Measurements from ENCODE around the gene IRF2BP1.

The IRF2BP1 gene

DNA sequence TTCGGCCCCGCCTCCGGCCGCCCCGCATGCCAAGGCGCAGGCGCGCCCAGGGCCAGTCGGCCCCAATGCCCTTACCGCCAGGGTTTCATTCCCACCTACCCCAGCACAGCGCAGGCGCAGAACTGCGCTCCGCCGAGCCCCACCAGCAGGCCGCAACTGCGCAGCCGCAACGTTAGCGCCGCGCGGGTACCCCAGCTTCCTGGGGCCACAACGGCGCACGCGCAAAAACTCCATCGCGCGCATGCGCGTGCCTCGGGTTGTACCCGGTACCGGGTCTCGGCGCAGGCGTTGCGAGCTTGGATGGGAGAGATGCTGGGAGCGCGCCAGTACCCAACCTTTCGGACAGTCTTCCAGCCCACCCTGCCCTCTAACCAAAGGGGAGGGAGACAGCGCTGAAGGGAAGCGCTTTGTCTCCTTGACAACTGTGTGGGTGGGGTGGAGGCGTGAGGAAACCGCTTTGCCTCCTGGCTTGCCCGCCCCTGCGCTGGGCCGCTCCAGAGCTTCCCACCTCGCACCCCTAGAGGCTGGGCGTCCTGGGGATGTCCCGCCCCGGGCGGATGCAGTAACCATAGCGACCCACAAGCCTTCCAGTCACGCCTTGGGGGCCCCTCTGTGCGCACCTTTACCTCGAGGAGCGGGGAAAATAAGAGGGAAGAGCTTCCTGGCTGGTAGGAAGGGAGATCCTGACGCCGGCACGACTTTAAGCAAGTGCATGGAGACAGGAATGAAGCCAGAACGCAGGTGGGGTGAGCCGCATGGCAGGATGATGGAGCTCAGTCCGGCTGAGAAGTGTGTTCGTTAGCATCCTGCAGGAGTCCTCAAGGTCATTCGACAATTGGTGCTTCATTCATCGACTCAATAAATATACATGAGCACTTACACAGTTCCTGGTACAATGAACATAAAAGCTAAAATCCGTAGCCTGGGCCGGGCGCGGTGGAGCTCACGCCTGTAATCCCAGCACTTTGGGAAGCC lies 17.0 kb upstream of the IRF2BP1 start (continued):
- TF ChIP-seq, protein P1, sequence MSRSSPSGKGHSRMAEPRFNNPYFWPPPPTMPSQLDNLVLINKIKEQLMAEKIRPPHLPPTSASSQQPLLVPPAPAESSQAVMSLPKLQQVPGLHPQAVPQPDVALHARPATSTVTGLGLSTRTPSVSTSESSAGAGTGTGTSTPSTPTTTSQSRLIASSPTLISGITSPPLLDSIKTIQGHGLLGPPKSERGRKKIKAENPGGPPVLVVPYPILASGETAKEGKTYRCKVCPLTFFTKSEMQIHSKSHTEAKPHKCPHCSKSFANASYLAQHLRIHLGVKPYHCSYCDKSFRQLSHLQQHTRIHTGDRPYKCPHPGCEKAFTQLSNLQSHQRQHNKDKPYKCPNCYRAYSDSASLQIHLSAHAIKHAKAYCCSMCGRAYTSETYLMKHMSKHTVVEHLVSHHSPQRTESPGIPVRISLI (tag by site-specific recombination; IDR thresholded peaks at IDR 0.05), result no peak
- TF ChIP-seq ZNF121 (tag by site-specific recombination; IDR thresholded peaks at IDR 0.05) (no peak), ZBTB21 (tag by site-specific recombination; IDR thresholded peaks at IDR 0.05) (no peak), ZNF776 (tag by site-specific recombination; IDR thresholded peaks at IDR 0.05; ENCODE audit: borderline replicate concordance) (no peak), ZNF610 (tag by site-specific recombination; IDR thresholded peaks at IDR 0.05; ENCODE audit: borderline replicate concordance) (0 out of 2 replicates have a peak, but pooled peaks have one; percentile 14), KLF7 (tag by site-specific recombination; IDR thresholded peaks at IDR 0.05; ENCODE audit: borderline replicate concordance) (no peak), MEIS1 (CRISPR knock-in tag; IDR thresholded peaks at IDR 0.05; ENCODE audit: borderline replicate concordance) (no peak), ZNF501 (tag by site-specific recombination; IDR thresholded peaks at IDR 0.05) (peak; percentile 84), ZNF341 (tag by site-specific recombination; IDR thresholded peaks at IDR 0.05; ENCODE audit: low read depth) (peak; percentile 90), ZNF837 (tag by site-specific recombination; IDR thresholded peaks at IDR 0.05) (no peak), WT1 (tag by site-specific recombination; IDR thresholded peaks at IDR 0.05) (no peak), HOXD13 (CRISPR knock-in tag; IDR thresholded peaks at IDR 0.05; ENCODE audit: borderline replicate concordance) (no peak), ZNF184 (tag by site-specific recombination; IDR thresholded peaks at IDR 0.05) (no peak), ZNF555 (tag by site-specific recombination; conservative IDR thresholded peaks at IDR 0.05) (no peak), ZNF211 (tag by site-specific recombination; IDR thresholded peaks at IDR 0.05; ENCODE audit: low read depth) (no peak), ZNF660 (tag by site-specific recombination; IDR thresholded peaks at IDR 0.05) (peak; percentile 69), ZNF701 (tag by site-specific recombination; IDR thresholded peaks at IDR 0.05) (no peak), KLF9 (tag by site-specific recombination; IDR thresholded peaks at IDR 0.05; ENCODE audit: low read depth) (peak; percentile 25; the same call in 1 of the 2 replicates), ZNF112 (tag by site-specific recombination; IDR thresholded peaks at IDR 0.05) (no peak), KLF1 (tag by site-specific recombination; IDR thresholded peaks at IDR 0.05) (peak; percentile 74), ZNF335 (tag by site-specific recombination; conservative IDR thresholded peaks at IDR 0.05) (no peak), ZNF561 (tag by site-specific recombination; IDR thresholded peaks at IDR 0.05; ENCODE audit: borderline replicate concordance) (peak; percentile 22; the same call in 1 of the 2 replicates), ZNF133 (tag by site-specific recombination; IDR thresholded peaks at IDR 0.05) (no peak), ZNF155 (tag by site-specific recombination; IDR thresholded peaks at IDR 0.05) (no peak)
- TF ChIP-seq, protein P2, sequence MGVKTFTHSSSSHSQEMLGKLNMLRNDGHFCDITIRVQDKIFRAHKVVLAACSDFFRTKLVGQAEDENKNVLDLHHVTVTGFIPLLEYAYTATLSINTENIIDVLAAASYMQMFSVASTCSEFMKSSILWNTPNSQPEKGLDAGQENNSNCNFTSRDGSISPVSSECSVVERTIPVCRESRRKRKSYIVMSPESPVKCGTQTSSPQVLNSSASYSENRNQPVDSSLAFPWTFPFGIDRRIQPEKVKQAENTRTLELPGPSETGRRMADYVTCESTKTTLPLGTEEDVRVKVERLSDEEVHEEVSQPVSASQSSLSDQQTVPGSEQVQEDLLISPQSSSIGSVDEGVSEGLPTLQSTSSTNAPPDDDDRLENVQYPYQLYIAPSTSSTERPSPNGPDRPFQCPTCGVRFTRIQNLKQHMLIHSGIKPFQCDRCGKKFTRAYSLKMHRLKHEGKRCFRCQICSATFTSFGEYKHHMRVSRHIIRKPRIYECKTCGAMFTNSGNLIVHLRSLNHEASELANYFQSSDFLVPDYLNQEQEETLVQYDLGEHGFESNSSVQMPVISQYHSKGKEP (tag by site-specific recombination; IDR thresholded peaks at IDR 0.05), result no peak
- TF ChIP-seq, protein P3, sequence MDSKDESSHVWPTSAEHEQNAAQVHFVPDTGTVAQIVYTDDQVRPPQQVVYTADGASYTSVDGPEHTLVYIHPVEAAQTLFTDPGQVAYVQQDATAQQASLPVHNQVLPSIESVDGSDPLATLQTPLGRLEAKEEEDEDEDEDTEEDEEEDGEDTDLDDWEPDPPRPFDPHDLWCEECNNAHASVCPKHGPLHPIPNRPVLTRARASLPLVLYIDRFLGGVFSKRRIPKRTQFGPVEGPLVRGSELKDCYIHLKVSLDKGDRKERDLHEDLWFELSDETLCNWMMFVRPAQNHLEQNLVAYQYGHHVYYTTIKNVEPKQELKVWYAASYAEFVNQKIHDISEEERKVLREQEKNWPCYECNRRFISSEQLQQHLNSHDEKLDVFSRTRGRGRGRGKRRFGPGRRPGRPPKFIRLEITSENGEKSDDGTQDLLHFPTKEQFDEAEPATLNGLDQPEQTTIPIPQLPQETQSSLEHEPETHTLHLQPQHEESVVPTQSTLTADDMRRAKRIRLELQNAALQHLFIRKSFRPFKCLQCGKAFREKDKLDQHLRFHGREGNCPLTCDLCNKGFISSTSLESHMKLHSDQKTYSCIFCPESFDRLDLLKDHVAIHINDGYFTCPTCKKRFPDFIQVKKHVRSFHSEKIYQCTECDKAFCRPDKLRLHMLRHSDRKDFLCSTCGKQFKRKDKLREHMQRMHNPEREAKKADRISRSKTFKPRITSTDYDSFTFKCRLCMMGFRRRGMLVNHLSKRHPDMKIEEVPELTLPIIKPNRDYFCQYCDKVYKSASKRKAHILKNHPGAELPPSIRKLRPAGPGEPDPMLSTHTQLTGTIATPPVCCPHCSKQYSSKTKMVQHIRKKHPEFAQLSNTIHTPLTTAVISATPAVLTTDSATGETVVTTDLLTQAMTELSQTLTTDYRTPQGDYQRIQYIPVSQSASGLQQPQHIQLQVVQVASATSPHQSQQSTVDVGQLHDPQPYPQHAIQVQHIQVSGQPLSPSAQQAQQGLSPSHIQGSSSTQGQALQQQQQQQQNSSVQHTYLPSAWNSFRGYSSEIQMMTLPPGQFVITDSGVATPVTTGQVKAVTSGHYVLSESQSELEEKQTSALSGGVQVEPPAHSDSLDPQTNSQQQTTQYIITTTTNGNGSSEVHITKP (tag by site-specific recombination; IDR thresholded peaks at IDR 0.05), result peak; percentile 86
- TF ChIP-seq, protein P4, sequence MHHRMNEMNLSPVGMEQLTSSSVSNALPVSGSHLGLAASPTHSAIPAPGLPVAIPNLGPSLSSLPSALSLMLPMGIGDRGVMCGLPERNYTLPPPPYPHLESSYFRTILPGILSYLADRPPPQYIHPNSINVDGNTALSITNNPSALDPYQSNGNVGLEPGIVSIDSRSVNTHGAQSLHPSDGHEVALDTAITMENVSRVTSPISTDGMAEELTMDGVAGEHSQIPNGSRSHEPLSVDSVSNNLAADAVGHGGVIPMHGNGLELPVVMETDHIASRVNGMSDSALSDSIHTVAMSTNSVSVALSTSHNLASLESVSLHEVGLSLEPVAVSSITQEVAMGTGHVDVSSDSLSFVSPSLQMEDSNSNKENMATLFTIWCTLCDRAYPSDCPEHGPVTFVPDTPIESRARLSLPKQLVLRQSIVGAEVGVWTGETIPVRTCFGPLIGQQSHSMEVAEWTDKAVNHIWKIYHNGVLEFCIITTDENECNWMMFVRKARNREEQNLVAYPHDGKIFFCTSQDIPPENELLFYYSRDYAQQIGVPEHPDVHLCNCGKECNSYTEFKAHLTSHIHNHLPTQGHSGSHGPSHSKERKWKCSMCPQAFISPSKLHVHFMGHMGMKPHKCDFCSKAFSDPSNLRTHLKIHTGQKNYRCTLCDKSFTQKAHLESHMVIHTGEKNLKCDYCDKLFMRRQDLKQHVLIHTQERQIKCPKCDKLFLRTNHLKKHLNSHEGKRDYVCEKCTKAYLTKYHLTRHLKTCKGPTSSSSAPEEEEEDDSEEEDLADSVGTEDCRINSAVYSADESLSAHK (tag by site-specific recombination; IDR thresholded peaks at IDR 0.05), result no peak; the same call in 1 of the 2 replicates
- TF ChIP-seq, protein P5, sequence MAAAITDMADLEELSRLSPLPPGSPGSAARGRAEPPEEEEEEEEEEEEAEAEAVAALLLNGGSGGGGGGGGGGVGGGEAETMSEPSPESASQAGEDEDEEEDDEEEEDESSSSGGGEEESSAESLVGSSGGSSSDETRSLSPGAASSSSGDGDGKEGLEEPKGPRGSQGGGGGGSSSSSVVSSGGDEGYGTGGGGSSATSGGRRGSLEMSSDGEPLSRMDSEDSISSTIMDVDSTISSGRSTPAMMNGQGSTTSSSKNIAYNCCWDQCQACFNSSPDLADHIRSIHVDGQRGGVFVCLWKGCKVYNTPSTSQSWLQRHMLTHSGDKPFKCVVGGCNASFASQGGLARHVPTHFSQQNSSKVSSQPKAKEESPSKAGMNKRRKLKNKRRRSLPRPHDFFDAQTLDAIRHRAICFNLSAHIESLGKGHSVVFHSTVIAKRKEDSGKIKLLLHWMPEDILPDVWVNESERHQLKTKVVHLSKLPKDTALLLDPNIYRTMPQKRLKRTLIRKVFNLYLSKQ (tag by site-specific recombination; IDR thresholded peaks at IDR 0.05; ENCODE audit: borderline replicate concordance), result no peak

All from HEK293 (cell line).